Glomerular visceral epithelial cell (primary cell): ENCODE data around the gene TMEM79.

ENCODE experiments used
- DNase-seq: peaks from one replicate; pipeline ENCODE4 v3.0.0-alpha.2; 2016; ENCODE audit errors: extremely low spot score

TMEM79 gene

DNA sequence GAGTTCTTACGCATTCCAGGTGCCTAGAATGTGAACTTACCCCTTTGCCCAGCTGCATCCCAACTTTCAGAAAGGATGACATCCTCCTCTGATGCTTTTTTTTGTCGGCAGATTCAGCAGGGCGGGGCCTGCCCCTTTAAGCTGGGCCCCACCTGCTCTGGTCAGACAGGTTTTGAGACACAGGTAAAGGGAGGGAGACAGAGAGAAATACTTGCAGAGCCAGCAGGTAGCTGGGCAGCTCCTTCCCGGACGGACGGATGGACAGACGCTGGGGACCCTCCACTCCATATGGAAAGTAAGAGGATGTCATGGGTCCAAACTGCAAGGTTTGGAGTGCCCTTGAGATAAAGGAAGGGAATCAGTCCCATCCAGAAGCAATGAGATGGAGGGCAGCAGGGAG lies at the start of gene TMEM79:
Gene TMEM79, plus strand, starts transcription at position 214 of the 400 bp plus-strand sequence. CDS start 902 bp downstream, outside the sequence.
- DNase-seq, result no peak

DNA sequence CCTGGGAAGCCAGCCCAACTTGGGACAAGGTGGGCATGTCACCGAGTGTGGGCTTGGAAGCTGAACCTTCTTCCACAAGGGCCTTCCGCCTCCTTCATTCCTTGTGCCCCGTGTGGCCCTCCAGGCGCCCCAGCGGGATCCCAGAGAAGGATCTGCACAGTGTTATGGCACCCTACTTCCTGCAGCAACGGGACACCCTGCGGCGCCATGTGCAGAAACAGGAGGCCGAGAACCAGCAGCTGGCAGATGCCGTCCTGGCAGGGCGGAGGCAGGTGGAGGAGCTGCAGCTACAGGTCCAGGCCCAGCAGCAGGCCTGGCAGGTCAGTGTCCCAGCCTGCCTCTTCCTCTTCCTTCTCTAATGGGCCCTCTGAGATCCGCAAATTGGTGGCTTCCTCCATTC lies 48.0 kb upstream of the TMEM79 start:
- no peak for DNase-seq

GRCh38 chr1:156238248-156238647 lies 45.9 kb upstream of the TMEM79 start:
- DNase-seq, result no peak

DNA sequence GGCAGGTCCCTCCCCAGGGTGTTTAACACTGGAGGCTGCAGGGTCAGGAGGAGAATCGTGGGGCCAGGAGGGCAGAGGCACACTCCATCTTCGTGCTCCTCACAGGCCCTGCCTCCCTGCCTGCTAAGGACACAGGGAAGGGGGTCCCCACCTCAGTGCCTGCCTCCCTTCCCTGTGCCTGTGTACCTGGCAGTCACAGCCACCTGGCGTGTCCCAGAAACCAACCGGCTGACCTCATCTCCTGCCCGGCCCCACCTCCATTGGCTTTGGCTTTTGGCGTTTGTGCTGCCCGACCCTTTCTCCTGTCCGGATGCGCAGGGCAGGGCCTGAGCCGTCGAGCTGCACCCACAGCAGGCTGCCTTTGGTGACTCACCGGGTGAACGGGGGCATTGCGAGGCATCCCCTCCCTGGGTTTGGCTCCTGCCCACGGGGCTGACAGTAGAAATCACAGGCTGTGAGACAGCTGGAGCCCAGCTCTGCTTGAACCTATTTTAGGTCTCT lies 42.8 kb upstream of the TMEM79 start:
- DNase-seq, result peak; percentile 83

GRCh38 chr1:156241926-156242325 lies 42.2 kb upstream of the TMEM79 start, which contains the start of gene BGLAP:
BGLAP (plus strand) TSS chr1:156242184; CDS start chr1:156242232, 48 bp downstream.
- no peak for DNase-seq

DNA sequence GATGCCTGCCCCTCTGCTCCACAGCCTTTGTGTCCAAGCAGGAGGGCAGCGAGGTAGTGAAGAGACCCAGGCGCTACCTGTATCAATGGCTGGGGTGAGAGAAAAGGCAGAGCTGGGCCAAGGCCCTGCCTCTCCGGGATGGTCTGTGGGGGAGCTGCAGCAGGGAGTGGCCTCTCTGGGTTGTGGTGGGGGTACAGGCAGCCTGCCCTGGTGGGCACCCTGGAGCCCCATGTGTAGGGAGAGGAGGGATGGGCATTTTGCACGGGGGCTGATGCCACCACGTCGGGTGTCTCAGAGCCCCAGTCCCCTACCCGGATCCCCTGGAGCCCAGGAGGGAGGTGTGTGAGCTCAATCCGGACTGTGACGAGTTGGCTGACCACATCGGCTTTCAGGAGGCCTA lies 41.4 kb upstream of the TMEM79 start:
- DNase-seq, result no peak

- DNase-seq, result no peak
These were observed 40.0 kb upstream of the TMEM79 start for GRCh38 chr1:156244126-156244525.

DNA sequence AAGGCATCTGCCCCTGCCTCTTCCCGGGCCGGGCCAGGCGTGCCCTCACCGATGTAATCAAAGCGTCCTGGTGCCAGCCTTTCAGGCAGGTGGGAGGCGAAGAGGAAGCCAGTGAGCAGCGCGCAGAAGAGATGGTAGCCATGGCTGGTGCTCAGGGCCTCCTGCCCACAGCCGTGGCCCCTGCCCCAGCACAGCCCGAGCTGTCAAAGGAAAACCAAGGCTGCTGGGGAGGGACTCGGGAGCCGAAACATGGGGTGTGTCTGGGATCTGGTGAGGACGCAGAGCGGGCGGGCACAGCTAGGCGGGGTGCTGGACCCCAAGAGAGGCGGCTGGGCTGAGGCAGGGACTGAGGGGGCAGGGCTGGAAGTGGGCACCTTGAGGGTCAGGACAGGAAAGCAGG lies 39.4 kb upstream of the TMEM79 start:
- no peak for DNase-seq

DNA sequence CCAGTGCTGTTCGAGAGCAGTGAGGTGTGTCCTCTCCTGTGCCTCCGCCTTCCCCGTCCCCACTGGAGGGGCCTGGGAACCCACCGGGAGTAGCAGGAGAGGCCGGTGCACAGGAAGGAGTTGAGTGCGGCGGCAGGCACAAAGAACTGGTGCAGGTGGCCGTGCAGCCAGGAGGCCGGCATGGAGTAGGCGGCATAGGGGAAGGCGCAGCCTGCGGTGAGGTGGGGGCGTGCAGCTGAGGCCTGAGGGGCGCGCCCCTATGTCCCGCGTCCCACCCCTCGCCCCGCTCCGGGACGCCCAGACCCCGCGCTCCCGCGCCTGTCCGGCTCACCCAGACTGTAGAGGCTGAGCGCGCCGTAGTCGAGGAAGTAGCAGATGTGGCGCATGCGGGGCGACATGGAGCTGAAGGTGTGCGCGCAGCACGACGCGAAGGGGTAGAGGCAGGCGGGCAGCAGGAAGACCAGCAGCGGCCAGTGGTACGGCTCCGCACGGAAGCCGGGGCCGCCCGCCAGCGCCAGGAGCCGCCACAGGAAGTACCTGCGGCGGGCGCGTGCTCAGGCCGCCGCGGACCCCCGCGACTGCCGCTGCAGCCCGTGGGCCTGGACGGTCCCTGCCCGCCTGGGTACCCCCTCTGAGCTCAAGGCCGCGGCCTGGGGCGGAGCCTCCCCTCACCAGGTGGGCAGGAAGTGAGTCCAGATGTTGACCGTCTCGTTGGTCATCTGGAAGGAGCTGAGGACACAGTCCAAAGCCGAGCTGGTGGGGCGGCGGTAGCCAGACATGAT lies 38.5 kb upstream of the TMEM79 start:
- no peak for DNase-seq

DNA sequence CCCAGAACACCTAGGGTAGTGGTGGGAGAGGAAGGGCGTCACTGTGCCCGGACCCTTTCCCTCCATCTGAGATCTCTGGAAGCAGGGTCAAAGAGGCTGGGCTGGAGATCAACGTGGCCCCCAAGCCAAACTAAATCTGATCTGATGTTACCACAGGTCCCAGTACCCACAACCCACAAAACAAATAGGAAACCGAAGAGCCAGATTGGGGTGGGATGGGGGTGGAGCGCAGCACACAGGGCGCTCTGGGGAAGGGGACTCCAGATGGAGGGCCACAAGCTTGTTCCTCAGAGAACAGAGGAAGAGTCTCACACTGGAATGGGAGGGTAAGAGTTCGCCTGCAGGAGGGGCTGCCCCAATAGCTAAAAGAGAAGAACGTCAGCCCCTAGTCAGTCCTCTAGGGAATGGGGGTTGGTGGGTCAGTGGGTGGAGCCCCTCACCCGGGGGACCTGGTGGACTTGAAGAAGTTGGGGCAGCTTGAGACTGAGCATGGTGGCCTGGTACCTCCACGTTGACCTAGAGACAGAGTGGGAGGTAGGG lies 37.8 kb upstream of the TMEM79 start:
- DNase-seq, result no peak

DNA sequence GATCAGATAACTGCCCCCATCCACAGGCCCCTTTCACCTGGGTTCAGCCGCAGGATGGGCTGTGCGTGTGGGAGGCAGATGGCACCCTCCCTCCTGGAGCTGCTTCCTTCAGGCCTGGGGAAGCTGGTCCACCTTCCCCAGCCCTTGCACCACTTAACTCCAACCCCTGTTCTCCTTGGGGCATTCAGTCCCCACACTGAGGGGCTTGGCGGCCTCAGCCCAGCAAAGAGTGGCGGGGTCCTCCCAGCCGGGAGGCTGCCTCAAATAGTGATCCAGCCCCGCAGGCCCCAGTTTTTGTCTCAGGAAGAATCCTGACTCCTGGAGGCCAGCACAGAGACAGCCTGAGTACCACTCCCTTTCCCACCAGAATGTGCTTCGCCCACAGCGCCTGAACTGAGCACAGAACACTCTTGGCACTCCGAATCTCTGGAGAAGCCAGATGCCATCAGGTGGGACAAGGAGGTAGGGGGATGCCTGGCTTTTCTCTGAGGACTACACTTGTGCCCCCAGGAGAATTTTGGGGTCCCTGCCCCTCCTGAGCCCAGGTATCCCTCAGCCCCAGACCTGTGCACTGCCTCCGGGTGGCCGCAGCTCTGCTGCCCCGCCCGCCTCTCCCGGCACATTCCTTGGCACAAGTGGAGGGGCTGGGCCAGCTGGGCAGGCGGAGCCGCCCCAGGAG lies 37.2 kb upstream of the TMEM79 start:
- no peak for DNase-seq

DNA sequence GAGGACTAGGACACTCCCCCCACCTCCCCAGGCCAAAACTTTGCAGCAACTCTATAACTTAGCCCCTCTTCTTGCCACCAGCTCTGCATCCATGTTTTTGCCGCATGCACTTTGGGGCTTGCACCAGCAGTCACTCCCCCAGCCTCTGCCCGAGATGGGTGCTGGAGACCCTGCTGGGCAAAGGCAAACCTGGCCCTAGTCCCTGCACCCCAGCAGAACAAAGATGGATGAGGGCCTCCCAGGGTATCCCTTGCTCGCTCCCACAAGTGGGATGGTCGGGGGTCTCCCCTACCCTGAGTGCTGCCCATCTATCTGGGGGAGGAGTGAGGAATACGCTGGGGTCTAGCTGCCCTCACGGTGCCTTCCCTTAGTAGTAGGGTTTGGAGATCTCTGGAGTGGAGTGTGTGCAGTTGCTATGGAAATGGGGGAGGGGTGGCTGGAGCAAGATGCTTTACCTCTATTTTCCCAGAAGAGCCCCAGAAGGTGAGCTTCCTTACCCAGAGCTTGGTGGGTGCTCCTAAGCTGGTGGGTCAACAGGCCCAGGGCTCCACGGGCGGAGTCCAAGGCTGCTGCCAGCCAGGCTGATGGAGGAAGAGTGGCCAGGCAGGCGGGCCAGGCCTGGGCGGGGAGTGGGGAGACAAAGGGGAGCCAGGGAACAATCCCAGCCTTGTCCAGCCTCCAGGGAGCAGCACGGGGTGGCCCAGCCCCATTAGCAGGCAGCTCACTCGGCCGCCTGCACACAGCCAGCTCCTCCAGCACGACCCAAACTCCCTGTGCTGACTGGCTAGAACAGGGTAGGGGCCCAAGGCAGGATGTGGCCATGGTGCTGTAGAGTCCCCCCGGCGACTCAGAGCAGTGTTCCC lies 36.4 kb upstream of the TMEM79 start, which contains the start of gene PAQR6:
Gene PAQR6, minus strand, starts transcription at position 597 of the 863 bp plus-strand sequence. CDS start 1,325 bp downstream, outside the sequence.
- no peak for DNase-seq

- no peak for DNase-seq
These were observed 35.8 kb upstream of the TMEM79 start for GRCh38 chr1:156248323-156248683.

GRCh38 chr1:156249593-156249992 lies 34.5 kb upstream of the TMEM79 start:
- DNase-seq, result no peak

GRCh38 chr1:156251527-156251926 lies 32.6 kb upstream of the TMEM79 start:
- DNase-seq, result no peak

- DNase-seq, result no peak
These were observed 30.5 kb upstream of the TMEM79 start for GRCh38 chr1:156253634-156254033.

- no peak for DNase-seq
These were observed 26.4 kb upstream of the TMEM79 start for GRCh38 chr1:156257711-156258110.

GRCh38 chr1:156258859-156259258 lies 25.3 kb upstream of the TMEM79 start:
- no peak for DNase-seq

DNA sequence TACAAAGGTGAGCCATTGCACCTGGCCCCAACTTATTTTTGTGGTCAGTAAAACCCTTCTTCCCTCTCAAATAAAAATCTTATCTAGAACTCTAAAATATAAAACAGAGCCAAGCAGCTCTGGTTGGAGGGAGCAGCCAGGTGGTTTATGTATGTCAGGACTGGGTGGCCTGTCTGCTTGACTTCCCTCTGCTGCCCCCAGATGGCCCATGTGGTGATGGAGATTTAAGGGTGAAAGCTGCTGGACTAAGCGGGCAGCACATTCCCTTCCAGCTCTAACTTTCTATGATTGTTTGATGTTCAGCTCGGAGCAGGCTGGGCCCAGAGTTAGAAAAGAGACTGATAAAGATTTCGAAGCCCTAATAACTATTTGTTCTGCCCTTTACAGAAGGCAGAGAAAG lies 24.3 kb upstream of the TMEM79 start:
- no peak for DNase-seq

DNA sequence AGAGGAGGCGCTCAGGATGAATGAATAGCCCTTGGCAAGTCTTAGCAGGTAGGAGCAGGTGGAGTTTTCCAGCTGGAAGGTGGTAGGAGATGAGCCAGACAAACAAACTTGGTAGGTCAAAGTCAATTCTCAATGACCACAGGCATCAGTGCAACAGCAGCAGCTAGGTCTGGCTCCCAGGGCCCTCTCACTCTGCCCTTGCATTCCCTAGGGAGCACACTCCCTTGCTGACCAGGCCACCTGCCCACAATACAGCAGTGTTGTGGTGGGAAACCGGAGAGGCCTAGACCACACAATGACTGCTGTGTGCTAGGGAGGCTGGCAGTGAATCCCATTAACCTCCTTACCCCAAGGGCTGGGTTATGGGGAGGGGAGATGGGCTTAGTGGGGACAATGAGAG lies 23.2 kb upstream of the TMEM79 start:
- DNase-seq, result no peak

- DNase-seq, result peak; percentile 34
These were observed 21.5 kb upstream of the TMEM79 start for GRCh38 chr1:156262461-156263287.
